Measurements from ENCODE around the gene CNTNAP2. TPM values are rescaled to one million over a fixed set of nuclear protein-coding genes. Genes with fewer than 3 reads are reported as not detected.
"Not testable (repeated sequence)": the region's sequence is repeated elsewhere in the genome, so short reads cannot be mapped to it uniquely, and the experiment has no call there.

Gene CNTNAP2
- total RNA-seq, 1 donor from 2014 or later, result 1.9 TPM

DNA sequence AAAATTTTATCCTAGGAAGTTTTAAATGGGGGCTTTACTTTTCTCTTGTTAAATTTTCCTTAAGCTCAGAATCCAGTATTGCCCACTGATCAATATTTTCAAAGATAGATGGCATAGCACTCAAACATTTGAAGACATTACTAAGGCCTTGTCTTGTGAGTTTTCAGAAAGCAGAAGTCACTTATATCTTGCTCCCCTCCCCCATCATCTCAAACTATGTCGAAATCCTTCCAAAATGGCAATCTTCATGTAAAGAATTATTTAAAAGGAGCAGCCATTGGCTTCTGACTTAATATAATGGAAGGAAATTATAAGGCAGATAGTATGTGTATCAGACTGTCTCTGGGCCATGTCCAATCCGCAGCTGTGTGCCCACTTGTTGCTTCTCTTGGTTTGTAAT is 1920.4 kb downstream of the CNTNAP2 start:
- no peak for DNase-seq

DNA sequence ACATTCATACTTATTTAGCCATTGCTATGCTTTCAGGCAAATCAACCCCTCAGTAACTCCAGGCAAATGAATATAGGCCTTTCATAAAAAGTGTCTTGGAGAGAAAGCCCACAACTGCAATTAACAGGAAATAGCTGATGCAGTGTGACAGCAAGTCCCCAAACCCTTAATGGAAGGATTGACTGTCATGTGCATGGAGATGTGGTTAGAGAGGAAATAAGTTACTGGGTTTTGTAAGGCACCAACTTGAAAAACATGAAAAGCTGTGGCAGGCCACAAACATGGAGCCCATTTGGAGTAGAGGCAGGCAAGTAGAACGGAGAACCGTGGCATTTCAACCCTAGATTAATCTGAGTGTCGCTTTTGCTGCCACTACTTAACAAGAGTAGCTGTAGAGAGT is 1924.6 kb downstream of the CNTNAP2 start:
- no peak for DNase-seq

DNA sequence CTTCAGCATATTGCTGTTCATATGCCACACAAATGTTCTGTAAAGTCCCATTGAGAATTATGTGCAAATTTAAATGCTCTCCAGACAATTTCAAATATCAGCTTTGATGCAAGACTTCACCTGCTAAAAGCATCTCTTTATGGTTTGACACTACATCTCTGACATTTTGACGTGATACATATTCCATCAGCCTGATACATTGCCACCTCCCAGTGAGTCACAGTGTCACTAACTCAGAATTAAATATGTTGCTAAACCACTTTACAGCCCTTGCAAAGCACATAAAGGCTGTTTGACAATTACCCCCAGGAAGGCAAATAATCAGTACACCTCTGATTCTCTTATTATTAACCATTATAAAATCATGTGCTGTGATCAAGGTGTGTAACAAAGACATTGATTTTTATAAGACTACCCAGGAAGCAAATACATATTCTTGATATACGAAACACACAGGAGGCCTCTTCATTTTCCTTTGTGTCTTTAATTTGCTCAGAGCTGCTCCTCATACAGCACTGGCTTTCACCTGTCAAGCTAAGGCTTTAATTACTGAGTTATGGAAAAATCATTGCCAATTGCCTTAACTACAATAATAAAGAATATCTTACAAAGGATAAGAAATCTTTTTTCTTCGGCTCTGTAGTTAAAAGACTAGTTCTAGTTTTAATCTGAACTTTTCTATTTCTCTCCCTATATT is 1926.5 kb downstream of the CNTNAP2 start:
- no peak for DNase-seq

DNA sequence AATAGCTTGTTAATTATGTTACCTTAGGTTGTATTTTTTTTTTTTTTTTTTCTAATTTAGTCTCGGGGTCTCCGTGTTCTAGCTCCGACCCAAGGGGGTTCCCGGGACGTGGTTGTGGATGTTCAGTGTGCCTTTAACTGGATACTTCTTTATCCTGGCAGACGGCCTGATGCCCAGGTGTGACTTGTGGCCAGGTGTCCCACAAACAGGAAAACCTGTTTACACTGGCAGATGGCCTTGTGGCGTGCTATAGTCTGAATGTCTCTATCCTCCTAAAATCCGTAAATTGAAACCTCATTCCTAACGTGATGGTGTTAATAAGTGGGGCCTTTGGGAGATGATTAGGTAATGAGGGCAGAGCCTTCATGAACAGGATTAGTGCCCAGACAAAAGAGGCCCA is 1927.6 kb downstream of the CNTNAP2 start:
- no peak for DNase-seq

DNA sequence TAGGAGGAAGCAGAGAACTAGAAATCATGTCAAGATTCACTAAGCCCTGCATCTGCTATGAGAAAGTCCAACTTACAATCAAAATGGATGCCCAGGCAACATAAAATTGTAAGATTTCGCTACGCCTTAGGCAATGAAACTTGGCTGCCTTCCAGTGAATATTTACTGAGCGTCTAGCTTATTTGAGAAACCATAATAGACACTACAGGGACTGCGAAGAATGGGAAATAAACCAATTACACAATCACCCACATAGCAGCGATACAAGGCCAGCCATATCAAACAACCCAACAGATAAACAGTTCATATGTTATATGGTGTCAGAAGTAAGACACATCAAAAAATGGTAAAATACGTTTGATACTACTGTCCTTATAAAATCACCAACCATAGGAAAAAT is 1928.9 kb downstream of the CNTNAP2 start:
- DNase-seq, result no peak

DNA sequence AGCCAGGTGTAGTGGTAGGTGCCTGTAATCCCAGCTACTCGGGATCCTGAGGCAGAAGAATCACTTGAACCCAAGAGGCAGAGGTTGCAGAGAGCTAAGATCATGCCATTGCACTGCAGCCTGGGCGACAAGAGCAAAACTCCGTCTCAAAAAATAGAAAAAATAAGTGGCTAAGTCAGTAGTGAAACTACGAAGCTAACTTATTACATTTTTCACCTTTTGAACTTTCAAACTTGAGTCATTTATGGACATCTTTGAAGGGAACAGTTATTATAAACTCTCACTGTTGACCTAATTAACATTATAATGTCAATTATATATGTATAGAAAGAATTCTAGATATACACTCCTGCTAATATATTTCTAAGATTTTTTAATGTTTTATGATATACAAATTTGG is 1932.5 kb downstream of the CNTNAP2 start:
- no peak for DNase-seq

DNA sequence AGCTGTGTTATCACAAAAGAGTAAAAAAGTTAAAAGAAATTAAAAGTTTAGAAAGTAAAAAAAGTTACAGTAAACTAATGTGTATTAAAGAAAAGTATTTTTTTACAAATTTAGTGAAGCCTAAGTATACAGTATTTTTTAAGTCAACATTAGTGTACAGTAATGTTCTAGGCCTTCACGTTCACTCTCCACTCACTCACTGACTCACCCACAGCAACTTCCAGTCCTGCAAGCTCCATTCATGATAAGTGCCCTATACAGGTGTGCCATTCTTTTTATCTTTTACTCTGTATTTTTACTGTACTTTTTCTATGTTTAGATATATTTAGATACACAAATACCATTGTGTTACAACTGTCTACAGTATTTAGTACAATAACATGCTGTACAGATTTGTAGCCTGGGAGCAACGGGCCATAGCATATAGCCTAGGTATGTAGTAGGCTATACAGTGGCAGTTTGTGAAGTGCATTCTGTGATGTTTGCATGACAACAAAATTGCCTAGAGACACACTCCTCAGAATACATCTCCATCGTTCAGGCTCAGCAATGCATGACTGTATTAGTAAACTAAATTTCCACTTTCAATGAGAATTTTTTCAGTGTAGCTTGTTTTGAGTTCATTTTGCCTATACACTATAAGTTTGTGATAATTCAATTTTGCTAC is 1934.0 kb downstream of the CNTNAP2 start:
- DNase-seq, result no peak

DNA sequence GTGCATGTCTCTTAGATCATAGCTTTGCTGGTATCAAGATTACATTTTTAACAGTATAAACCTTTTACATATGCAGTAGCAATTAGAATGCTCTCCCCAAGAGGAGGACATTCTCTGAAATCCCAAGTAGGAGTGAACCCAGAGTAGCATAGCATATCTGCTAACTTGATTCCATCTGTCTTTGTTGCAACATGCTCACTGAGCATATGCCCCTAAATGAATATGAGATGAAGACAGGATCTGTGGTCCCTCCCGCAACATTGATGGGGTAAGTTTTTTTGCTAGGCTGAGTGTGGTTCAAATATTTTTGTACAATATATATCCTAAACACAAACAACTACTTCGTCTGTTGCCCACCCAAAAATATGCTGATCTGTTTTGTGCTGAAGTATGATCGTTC is 1939.8 kb downstream of the CNTNAP2 start:
- DNase-seq, result no peak

DNA sequence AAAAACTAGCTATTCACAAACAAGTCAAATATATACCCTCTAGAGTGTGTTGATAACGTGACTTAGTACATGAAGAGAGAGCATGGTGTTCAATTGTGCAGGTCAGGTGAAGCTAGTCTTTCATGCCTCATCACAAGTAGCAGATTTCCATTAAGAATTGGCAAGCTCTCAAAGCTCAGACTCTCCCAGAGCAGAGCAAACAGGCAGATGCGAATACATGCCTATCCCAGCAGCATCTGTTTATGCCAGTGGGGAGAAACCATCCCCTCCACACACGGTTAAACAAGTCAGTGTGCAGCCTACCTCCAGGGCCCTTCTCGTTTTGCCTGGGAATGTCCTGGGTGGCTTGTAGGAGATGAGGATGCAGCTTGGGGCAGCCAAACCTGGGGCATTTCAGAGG is 1941.5 kb downstream of the CNTNAP2 start:
- DNase-seq, result no peak

DNA sequence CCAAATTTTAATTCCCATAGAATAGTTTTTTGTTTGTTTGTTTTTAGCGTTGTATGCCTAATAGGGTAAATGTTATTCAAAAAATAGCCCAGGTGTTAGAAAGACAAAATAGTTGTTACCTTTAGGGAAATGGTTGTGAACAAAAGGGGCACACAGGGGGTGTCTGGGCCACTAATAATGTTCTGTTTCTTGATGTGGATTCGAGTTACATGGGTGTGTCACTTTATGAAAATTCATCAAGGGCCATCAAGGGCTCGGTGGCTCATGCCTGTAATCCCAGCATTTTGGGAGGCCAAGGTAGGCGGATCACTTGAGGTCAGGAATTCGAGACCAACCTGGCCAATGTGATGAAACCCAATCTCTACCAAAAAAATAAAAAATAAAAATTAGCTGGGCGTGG is 1942.2 kb downstream of the CNTNAP2 start:
- no peak for DNase-seq

DNA sequence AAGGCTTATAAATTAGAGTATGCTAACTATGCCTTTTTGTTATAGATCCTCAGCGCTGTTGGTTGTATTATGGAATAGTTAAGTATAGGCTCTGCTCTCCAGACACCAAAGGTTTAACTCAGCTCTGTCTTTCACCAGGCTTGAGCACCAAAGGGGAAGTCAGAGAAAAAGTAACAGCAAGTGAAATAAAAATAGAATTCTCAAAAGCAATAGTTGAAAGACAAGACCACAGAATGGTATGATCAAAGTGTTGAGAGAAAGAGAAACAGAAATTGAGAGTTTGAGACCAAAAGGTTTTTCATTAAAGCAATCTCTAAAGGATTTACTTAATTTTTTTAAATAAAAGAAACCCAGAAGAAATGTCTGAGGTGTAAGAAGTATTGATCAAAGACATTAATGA is 1944.1 kb downstream of the CNTNAP2 start:
- no peak for DNase-seq

DNA sequence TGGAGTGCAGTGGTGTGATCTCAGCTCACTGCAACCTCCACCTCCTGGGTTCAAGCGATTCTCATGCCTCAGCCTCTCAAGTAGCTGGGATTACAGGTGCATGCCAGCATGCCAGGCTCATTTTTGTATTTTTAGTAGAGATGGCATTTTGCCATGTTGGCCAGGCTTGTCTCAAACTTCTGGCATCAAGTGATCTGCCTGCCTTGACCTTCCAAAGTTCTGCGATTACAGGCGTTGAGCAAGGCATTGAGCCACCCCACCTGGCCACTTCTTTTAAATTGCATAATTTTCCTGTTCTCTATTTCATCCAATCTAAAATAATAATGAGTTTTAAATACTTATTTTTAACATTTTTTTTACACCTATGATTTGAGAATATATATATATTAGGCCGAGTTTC is 1961.5 kb downstream of the CNTNAP2 start:
- DNase-seq, result not testable (repeated sequence)

DNA sequence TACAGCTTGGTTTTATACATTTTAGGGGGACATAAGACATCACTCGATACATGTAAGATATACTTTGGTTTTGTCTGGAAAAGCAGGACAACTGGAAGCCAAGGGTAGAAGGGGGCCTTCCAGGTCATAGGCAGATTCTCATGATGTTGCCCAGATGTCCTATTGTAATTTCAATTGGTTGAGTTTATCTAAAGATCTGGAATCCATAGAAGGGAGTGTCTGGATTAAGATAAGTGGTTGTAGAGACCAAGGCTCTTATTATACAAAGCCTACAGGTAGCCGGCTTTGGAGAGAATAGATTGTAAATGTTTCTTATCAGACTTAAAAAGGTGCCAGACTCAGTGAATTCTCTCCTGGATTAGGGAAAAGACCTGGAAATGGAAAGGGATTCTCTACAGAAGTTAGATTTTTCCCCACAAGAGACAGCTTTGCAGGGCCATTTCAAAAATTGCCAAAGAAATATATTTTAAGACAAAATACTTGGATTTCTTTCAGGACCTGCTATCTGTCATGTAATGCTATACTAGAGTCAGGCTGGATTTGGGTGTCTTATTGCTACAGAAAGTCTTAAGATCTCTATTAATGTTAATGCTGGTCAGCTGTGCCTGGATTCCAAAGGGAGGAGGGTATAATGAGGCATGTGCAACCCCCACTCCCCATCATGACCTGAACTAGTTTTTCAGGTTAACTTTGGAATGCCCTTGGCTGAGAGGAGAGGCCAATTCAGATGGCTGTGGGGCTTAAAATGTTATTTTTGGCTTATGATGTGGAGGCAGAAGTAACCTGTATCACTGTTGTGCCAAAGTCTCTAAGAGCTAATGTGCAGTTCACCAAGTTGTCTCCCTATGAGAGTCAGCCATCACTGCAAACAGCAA is 1962.8 kb downstream of the CNTNAP2 start:
- DNase-seq, result no peak

DNA sequence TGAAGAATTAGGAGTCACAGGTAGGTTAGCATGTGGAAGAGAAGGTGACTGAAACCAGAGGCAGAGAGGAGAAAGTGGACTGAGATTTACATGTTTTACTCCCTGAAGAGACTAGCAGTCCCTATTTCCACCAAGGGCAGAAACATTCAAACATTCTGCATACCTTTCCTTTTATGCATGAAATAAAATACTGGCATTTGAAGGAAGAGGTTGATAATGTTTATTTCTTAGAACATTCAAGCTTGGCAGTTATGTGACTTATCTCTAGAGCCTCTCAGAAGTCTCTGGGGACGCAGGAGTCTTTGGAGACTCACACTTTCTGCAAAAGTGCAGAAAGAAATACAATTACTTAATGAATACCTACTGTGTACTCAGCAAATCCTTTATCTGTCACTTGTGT is 1966.8 kb downstream of the CNTNAP2 start:
- DNase-seq, result no peak

DNA sequence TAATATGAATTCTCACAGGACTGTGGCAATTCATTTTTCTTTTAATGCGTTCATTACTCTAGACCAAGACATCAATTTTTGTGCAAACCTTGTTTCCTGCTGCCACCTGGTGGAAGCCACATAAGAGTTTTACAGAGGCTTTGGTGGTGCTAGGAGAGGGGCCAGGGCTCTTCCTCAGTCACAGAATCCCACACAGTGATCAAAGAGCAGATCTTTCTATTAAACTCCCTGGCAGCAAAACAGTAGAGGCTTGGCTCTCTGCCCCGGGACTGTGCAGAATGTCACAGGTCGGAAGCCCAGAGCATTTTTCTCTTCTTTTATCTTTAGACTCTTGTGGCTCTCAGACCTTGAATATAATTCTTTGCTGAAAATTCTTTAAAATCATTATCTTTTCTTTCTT is 1967.5 kb downstream of the CNTNAP2 start:
- DNase-seq, result peak; percentile 73

DNA sequence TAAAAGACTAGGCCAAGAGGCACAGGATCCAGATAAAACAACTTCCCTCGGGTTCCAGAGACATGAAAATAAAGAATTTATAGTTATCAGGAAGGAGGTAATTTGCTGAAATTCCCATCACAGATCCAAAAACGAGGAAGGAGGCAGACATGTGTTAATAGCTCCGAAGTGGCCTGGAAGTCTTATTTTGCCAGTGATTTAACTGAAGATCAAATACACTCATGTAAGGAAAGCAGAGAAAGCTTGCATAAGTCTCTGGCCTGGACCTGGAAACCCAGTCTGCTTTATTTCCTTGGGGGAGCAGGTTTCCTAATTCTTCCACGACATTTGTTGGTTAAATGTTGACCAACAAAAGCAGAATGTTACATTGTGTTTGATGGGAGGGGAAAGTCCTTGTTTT is 1975.3 kb downstream of the CNTNAP2 start:
- peak; percentile 51 for DNase-seq

DNA sequence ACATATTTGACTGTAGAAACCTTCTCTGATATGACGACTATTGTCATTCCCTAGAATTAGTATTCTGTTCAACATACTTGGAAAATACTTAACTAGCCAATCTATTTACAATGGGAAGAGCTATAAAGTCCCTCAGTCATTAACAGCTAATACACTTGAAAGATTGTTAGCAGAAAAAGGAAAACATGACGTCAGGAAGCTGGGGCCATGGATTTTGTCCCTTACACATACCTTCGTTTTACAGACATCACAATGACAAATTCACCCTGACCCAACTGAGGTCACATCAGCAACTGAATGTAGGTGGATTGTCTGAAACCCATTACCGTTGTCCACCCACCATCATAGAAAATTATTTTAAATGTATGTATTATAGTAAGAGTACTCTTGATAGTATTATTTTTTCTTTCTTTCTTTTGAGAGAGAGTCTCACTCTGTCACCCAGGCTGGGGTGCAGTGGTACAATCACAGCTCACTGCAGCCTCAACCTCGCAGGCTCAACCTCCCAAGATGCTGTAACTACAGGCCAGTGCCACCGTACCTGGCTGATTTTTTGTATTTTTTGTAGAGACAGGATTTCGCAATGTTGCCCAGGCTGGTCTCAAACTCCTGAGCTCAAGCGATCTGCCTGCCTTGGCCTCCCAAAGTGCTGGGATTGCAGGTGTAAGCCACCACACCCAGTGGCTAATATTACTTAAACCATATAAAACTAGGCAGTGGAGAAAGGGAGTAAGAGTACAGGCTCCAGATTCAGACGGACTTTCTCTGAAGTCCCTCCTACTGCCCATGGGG is 1977.0 kb downstream of the CNTNAP2 start:
- no peak for DNase-seq

DNA sequence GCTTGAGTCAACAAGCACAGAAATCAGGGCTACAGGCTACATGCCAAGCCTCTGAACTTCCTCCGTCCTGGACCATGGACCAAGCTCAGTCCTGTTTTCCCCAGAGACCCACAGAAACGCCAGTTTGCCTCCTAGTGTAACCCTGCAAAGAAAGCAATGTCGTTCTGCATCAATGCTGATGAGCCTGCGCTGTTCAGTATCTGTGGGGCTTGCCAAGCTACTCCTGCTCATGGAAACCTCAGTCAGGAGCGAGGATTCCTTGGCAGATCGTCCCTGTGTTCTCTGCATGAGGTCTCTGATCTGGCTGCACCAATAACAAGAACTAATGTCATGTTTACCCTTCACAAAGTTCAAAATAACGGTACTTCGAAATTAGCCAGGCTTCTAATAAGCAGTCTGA is 1978.5 kb downstream of the CNTNAP2 start:
- DNase-seq, result no peak

DNA sequence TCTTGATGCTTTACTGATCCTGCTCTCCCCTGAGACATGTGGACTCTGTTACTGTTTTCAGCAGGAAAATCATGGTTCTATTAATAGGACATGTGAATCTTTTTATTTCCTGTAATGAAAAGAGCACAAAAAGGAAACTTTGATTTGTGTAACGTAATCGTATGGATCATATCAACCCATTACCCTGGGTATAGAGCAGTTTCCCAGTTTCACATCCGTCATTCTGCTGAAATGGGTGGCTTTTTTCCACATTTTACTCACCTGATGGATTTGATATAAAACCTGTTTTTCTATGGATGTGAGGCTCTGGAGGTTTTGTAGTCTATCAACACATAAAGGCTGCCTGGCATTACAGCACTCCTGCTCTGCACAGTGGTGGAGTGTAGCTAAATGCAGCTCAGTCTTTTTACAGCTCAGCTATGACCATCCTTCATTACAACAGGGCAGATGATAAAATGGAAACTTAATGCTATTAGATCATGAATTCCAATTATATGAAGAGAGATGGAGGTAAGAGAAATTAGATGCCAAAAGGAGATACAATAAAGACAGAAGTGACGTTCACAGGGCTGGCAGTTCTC is 1987.6 kb downstream of the CNTNAP2 start:
- DNase-seq, result no peak

DNA sequence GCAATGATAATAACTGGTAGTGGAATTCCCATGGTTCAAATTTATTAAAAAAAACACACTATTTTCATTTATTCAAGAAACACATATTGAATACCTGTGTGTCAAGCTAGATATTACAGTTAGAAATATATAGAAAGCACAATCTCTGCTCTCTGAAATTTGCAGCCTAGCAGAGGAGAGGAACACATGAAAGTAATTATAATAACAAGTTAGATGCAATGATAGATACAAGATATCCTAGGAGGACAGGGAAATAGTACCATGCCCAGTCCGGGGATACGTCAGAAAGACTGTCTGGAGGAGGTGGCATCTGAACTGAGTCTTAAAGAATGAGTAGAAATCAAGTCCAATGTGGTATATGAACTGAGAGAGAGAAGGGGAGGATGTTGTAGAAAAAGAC is 1988.3 kb downstream of the CNTNAP2 start:
- DNase-seq, result no peak

DNA sequence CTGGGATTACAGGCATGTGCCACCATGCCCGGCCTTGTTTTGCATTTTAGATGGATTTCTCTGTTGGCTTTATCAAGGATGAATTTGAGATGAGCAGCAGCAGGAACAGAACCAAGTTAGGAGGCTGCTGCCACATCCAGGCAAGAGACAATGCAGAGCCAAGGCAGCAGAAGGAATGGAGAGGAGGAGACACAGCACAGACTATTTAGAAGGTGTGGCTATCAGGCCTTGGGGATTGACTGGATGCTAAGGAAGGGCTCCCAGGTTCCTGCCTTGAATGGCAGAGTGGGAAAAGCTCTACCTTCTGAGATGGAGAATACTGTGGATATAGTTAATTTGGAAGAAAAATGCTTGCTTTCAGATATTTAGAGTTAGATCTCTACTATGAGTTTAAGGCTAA is 1989.3 kb downstream of the CNTNAP2 start:
- no peak for DNase-seq

Data from skin of body (tissue), 2 donors.